AG04449 (cell line): ENCODE measurements around the gene GSTK1.

Experiments
- CTCF ChIA-PET: fragments of 350-600 bp; formaldehyde crosslinking; extraction: SDS; loops from one replicate; lab custom pipeline; 2021; ENCODE audit warnings: antibody characterized with exemption; lab: Yijun Ruan, JAX
- POLR2A ChIA-PET: fragments of 400-600, 350-600 bp; formaldehyde crosslinking; extraction: SDS; loops from one replicate; lab custom pipeline; 2020; ENCODE audit warnings: antibody characterized with exemption, inconsistent platforms; lab: Yijun Ruan, JAX
- DNase-seq: peaks from one replicate; pipeline ENCODE4 v3.0.0-alpha.2; 2010; ENCODE audit warnings: low read depth, low spot score
- H3K4me3 ChIP-seq: 2 replicates; pipeline ENCODE4 v1.5.1; 2011; ENCODE audit warnings: low read depth, mild to moderate bottlenecking, control low read depth, low read length
- CTCF ChIP-seq: IDR thresholded peaks from one replicate; pipeline ENCODE4 v1.5.1; 2011; ENCODE audit warnings: mild to moderate bottlenecking, moderate library complexity, low read length, control low read depth, inconsistent platforms; ENCODE audit not compliant: insufficient read depth; ENCODE audit errors: missing control alignments

The GSTK1 gene

DNA sequence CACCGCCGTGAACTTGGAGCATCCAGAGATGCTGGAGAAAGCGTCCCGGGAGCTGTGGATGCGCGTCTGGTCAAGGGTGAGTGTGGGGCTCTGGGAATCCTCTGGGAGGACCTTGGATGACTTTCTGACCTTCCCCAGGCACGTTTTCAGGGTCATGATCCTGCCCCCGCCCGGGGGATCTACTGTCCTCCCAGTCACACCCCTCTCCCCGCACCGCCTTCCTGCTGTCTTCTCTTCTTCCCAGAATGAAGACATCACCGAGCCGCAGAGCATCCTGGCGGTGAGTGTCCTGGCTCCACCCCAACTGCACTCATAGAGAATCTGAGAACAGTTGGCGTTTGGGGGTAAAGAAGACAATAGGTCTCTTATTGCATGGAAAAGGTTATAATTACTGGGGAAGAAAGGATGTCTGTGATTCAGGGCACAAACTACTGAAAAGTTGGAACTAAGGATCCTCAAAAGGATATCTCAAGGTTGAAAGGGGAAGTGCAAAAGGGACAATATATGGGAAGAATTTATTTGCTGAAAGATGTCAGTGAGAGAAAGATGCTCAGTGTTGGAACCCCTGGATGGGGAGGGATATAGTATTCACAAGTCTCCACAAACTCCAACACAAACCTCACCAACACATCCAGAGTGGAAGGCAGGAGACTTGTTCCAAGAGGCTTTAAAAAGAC is 1.9 kb downstream of the GSTK1 start:
- DNase-seq: no peak
- no peak for TF ChIP-seq CTCF
- H3K4me3 ChIP-seq: no peak overlapping the region
- ChIA-PET POLR2A (no interaction called here), CTCF (interaction anchor here (1.2 to 5.1 kb wide), 2 partner anchors 24 to 144 kb away, joined by 3 to 51 read pairs; no protein-coding TSS in a partner anchor)

- no peak for TF ChIP-seq CTCF
- no peak overlapping the region for H3K4me3 ChIP-seq
- ChIA-PET POLR2A (no interaction called here), CTCF (no interaction called here)
- no peak for DNase-seq
Measured at GRCh38 chr7:143269251-143269650, 6.0 kb downstream of the GSTK1 start.

DNA sequence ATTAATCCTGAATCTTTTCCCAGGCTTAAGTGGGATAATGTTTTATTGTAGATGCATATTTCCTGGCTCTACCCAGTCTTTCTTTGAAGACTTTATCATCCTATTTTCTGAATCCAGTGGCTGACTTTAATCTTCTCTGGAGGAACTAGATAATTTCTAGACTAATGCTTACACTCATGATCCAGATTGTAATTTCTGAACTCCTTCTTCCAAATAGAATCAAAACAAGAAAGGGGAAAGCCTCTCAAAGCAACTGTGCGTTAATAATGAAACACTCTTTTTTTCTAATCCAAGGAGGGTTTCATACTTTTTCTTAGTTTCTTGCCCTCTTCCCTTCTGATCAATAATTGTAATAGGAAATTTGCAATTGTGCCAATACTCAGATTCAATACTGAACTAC is 8.0 kb downstream of the GSTK1 start:
- no peak for DNase-seq
- no peak overlapping the region for H3K4me3 ChIP-seq
- POLR2A ChIA-PET: no interaction called here
- CTCF ChIA-PET: interaction anchor here (1.0 to 1.8 kb wide), 2 partner anchors 31 to 56 kb away, joined by 5 to 9 read pairs; no protein-coding TSS in a partner anchor
- no peak for TF ChIP-seq CTCF

DNA sequence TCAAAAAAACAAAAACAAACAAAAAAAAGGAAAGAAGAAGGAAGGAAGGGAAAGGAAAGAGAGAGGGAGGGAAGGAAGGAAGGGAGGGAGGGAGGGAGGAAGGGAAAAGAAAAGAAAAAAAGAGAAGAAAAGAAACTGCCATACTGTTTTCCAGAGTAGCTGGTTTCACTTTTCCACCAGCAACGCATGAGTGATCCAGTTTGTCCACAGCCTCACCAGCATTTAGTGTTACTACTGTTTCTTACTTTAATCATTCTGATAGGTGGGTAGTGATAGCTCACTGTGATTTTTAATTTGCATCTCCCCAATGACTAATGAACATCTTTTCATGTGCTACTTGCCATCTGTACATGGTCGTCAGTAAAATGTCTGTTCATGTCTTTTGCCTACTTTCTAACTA is 9.6 kb downstream of the GSTK1 start:
- no peak for DNase-seq
- no peak for TF ChIP-seq CTCF
- ChIA-PET CTCF (interaction anchor here (0.9 to 1.8 kb wide), 2 partner anchors 9 to 32 kb away, joined by 5 to 9 read pairs; partner anchors contain the start of gene GSTK1), POLR2A (no interaction called here)
- no peak overlapping the region for H3K4me3 ChIP-seq

- CTCF ChIA-PET: interaction anchor here (1.2 to 2.0 kb wide), 4 partner anchors 8 to 137 kb away, joined by 3 to 8 read pairs (median 5); partner anchors contain the start of genes CASP2 and GSTK1
- DNase-seq: no peak
Measured at GRCh38 chr7:143279186-143280098, 16.2 kb downstream of the GSTK1 start.

More at GRCh38 chr7:143279186-143280098, 16.2 kb downstream of the GSTK1 start:
- POLR2A ChIA-PET: no interaction called here
- TF ChIP-seq CTCF: no peak
- no peak overlapping the region for H3K4me3 ChIP-seq
